Stimulated activated CD8-positive, alpha-beta memory T cell treated with anti-CD3 and anti-CD28 coated beads, Interleukin-7, amount 100 ng/mL, for 48 hours (primary cell): ENCODE results near the gene TGM3.

ENCODE experiments used
- DNase-seq, 2 donors: peaks; one replicate each; pipeline ENCODE4 v3.0.0-alpha.2; 2020; ENCODE audit warnings: low read depth in 1 of 2; ENCODE audit errors: extremely low read depth in 1 of 2

The TGM3 gene

DNA sequence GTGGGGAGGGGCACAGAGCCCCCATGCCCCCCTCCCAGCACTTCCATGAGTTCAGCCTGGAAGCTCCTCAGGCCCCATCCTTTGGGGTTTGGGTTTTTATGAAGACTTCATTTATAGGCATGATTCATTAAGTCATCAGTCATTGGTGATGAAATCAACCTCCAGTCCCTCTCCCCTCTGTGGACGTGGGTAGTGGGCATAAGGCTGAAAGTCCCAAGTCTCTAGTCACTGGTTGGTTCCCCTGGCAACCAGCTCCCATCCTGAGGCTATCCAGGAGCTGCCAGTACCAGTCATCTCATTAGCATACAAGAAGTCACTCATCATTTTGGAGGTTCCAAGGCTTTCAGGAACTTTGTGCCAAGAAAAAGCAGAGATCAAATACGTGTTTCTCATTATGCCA lies 9.2 kb downstream of the TGM3 start:
- no peak for DNase-seq

DNA sequence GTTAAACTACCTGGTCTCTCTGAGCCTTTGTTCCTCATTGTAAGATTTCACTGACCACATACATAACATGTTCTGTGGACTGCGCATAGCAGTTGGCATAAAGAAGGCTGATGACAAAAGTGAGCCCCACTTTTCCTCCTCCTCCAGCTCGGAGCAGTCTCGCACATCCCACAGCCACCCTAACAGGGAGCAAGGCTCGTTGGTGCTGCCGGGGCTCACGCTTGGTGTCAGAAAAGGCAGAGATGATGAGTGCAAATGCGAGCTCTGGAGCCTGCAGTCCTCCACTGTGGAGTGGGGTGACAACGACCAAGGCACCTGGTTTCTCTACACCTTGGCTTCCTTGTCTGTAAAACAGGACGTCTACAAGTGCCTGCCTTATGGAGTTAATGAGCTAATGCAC lies 9.7 kb downstream of the TGM3 start:
- no peak for DNase-seq

DNA sequence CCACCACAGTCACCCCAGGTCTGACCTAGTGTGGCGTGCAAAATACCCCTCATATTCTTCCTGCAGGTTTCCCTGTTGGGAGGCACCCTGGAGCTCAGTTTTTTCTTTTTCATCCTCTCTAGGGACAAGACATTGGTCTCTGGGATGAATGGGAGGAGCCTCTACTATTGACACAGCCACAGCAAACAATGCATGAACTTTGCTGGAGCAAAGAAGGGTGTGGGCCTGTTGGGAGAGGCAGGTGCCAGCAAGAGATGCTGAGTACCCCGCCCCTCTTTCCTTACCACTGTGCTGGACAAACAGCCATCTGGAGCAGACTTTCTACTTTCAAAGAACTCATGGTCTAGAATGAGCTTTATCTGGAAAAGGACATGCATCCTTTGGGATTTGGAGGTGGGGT lies 10.1 kb downstream of the TGM3 start:
- no peak for DNase-seq

DNA sequence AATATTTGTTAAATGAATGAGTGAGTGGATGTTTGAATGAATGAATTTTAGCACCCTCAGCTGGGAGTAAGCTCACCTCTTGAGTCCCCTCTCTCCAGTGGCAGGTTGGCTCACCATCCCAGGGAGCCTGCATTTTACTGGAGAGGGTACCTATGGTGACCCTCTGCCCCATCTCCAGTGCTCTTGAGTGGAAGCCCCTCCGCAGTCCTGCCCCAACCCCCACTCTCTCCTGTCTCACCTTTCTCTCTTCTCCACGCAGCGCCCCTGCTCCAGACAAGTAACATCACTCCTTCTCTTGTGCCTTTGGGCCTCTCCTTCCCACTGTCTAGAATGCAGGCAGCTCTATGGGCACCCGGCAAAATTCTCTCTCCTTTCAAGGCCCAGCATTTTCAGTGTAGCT lies 11.3 kb downstream of the TGM3 start:
- DNase-seq: no peak

DNA sequence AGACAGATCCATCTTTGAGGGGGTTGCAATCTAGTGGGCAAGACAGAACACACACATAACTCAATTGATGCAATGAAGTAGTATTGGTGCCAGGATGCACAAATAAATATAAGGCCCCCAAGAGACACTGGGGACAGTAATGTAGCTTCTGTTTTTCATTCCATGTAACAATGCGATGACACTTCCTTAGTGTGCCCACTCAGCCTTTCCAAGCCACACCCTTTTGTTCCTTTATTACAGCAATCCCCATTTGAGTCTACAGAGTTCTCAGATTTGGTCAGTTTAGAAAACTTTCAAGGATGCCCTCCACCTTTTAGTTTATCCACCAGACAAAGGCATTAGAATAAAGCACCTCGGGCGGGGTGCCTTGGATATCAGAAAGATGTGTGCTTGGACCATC lies 15.5 kb downstream of the TGM3 start:
- no peak for DNase-seq

DNA sequence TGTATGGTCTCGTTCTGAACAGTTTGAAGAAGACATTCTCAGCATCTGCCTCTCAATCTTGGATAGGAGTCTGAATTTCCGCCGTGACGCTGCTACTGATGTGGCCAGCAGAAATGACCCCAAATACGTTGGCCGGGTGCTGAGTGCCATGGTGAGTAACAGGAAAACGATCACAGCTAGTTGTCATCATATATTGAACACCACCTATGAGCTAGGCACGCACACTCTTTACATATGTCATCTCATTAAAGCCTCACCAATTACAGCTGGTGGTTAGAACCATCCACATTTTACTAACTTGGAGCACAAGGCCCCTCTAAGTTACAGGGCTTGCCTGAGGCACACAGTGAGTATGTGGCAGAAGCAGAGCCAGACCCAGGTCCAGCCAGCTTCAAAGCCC lies 17.1 kb downstream of the TGM3 start:
- DNase-seq: no peak

DNA sequence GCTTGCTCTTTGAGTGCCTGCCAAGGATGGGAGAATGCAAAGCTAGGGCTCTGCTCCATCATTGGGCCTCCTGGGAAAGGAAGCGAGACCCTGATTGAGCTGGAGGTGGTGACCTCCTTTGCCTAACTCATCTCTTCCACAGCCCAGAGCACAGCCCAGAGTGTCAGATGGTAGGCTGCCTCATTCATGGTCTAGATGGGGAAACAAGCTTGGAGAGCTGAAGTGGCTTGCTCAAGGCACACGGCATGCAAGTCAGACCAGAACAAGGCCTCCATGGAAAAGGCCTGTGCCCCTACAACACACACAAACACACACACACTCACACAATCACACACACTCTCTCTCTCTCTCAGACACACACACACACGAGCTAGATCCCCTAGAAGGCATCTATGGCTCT lies 17.5 kb downstream of the TGM3 start:
- no peak for DNase-seq

DNA sequence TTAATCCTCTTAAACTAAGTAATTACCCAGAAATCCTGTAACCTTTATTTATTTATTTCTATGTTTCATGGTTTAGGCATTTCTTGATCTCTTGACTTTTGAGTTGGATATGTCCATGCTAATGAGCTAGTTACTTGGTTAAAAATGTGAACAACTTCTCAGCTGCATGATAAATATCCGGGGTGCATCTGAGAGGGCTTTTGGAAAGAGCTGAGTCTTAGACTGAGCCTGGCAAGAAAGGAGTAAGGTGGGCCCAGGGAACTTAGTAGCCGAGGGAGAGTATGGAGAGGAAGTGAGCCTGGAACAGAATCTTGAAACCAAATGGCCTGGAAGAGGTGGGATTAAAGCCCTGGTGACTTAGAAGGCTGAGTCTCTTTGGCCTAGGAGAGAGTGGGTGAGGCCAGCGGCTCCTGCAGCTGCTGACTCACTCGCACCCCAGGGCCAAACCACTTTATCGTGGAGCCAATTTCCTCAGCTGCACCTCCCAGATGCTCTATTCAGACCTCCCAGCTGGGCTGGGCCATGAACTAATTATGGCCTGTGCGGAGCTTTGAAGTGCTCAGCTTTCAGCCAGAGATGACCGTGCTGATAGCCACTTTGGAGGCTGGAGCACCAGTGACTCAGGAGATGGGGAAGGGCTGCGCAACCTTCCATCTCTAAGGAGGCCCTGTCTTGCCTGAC lies 19.1 kb downstream of the TGM3 start:
- DNase-seq: no peak

DNA sequence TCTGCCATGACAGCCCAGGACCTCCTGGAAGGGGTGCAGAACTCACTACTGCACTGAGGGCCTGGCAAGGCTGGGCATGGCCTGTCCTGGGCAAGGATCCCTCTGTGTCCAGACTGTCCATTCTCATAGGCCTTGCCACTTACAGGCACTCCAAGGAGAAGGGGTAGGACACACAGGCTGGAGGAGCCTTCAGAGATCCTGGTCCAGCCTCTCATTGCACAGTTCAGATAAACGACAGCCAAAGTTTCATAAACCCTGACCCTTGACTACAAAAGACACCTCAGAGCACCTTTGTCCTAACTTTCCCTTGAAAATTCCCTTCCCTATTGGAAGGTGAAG lies 19.6 kb downstream of the TGM3 start:
- DNase-seq: no peak

DNA sequence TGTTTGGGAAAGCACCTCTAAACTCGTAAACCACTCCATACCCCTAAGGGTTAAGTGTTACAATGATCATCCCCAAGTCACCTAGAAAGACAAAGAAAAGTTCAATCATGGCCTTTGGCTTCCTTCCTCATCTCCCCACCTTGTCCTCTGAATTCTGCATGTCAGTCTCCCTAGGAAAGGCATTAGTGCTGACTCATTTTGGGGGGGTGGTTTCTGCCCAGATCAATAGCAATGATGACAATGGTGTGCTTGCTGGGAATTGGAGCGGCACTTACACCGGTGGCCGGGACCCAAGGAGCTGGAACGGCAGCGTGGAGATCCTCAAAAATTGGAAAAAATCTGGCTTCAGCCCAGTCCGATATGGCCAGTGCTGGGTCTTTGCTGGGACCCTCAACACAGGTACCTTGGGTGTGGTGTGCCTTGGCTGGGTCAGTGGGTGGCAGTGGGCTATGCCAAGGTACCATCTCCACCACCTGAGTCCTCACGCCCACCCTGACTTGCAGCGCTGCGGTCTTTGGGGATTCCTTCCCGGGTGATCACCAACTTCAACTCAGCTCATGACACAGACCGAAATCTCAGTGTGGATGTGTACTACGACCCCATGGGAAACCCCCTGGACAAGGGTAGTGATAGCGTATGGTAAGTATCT lies 21.2 kb downstream of the TGM3 start:
- no peak for DNase-seq

DNA sequence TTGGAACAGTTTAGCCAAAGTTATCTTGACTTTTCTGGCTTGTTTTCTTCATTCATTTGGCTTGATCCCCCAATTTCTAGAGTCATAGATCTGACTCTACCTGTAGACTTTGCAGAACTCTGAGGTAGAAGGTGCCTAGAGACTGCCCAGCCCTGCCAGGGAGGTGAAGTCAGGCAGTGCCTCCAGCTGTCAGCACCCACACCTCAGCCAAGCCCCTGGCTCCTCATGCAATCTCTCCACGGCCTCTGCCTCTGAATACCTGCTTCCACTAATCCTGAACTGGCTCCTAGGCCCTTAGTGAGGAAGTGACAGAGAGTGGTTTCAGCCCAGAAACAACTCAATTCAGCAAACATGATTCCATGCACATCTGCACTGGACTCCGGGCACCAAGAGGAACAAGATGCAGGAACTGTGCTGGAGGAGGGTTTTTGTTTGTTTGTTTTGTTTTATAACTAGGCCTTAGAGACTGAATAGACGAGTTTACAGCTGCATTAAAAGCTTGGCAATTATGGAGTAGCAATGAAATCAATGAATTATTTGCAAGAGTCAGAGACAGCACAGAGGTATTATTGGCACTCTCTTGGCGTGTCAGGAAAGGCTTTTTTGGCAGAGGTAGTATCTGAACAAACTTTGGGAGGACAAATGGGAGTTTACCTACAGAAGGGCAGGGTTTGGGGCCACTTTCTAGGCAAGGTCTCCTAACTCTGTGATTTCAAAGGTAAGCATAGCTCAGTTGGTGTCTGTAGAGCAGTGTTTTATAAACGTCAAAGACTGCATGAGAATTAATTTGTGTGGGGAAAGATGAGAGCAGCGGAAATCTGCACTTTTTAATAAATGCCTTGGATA lies 25.2 kb downstream of the TGM3 start:
- no peak for DNase-seq

DNA sequence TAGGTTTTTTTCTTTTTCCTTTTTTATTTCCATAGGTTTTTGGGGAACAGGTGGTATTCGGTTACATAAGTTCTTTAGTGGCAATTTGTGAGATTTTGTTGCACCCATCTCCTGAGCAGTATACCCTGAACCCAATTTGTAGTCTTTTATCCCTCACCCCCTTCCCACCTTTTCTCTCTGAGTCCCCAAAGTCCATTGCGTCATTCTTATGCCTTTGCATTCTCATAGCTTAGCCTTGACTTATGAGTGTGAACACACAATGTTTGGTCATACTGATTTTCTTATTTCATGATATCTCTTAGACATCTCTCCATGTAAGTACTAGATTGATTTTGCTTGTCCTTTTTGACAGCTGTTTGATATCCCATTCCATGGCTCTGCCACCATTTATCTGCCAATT lies 27.2 kb downstream of the TGM3 start:
- DNase-seq: no peak

DNA sequence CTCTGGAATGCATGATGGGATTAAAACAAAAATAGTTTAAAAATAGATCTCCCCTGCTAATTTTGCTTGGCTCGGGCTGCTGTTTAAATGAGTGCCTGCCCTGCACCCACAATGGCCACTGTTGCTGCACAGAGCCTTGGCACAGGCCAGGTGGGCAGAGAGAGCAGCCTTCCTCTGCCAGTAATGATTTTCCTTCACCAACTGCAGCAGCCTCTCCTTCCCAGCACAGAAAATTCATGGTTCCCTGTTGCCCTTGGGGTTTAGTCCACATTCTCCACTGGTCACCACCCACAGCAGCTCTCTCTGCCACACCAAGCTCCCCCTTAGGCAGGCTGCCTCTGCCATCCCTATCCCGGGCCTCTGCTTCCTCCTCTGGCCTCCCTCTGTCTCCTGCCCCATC lies 30.2 kb downstream of the TGM3 start:
- no peak for DNase-seq

DNA sequence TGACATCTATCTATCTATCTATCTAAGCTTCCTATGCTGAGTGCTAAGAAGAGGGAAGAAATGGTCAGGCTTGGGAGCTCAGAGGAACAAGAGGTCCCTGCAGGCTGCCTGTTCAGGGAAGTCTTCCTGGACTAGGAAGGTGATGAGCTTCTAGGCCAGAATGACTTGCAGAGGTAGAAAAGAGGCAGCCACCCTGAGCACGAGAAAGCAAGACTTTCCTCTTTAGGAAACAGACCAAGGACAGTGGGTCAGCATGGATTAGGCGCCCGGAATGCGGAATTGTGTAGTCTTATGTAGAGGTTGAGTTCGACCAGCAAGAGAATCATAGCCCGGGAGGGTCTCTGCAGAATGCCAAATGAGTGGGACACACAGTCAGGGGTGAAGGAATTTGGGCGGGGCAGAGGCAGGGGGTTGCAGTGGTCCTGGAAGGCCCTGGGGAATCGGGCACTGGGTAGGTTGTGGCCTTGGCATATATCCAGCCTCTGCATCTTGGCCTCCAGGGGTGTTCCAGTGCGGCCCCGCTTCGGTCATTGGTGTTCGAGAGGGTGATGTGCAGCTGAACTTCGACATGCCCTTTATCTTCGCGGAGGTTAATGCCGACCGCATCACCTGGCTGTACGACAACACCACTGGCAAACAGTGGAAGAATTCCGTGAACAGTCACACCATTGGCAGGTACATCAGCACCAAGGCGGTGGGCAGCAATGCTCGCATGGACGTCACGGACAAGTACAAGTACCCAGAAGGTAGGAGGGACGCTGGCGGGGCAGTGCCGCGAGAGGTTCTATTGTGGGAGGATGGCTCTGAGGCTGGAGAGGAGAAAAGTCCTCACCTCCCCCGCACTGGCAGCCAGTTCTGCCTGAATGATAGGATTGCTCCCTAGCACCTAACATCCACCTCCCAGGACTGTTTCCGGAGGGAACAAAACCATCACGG lies 32.1 kb downstream of the TGM3 start:
- DNase-seq: no peak

DNA sequence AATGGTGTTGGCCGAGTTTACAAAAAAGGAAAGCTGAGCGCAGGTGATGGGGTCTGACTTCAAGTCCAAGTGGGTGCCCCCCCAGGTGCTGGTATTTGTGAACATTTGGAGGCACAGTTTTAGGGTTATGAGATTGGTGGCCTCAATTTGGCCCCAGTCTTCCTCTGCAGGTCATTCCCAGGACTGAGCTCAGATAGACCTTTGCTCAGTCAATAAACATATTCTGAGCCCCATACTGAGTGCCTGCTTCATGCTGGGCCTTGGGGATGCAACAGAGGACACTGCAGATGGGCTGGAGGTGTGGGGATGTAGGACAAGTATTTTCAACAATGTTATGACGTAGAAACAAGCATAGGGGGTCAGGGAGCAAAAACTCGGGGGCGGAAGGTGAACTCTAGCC lies 33.5 kb downstream of the TGM3 start:
- no peak for DNase-seq

DNA sequence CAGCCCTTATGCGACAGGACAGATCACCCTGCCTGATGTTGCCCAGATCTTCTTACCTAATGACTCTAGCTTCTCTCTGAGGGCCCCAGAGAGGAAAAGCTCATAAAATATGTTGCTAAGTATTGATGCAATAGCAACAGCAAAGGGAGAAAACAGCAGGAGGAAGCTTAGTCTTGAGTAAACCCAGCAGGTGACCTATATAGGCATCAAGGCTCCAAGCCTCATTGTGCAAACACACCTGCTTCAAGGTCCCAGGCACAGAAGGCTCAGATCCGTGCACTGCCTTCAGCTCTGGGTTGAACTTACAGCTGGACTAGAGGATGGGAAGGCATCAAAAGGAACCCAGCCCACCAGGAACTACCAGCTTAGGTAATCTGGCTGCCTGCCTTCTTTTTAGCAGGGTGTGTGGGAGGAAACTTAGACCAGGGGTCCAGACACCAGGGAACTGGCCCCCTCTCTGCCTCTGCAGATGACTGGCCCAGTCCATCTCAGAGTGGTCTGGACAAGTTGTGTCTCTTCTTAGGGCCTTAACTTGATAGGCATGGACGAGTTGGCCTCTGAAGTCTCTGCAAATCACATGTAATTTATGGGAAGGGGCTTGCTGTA lies 34.4 kb downstream of the TGM3 start:
- DNase-seq: no peak

DNA sequence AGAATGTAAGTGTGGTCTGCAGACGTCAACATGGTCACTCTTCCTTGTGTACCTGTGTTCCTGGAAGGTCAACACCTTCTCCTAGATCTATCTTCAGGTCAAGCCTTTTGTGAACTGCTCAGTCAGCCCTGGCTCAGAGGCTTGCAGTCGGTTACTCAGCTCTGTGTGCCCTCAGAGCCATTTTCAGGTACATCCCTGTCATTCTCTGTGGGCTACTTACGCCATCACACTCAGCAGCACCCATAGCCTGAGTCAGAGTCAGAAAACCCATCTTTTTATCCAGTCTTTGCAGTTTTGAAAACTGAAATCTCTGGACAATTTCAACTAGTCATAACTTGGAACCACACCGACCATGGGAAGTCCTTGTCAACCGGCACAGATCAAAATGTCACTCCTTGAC lies 35.3 kb downstream of the TGM3 start:
- no peak for DNase-seq

DNA sequence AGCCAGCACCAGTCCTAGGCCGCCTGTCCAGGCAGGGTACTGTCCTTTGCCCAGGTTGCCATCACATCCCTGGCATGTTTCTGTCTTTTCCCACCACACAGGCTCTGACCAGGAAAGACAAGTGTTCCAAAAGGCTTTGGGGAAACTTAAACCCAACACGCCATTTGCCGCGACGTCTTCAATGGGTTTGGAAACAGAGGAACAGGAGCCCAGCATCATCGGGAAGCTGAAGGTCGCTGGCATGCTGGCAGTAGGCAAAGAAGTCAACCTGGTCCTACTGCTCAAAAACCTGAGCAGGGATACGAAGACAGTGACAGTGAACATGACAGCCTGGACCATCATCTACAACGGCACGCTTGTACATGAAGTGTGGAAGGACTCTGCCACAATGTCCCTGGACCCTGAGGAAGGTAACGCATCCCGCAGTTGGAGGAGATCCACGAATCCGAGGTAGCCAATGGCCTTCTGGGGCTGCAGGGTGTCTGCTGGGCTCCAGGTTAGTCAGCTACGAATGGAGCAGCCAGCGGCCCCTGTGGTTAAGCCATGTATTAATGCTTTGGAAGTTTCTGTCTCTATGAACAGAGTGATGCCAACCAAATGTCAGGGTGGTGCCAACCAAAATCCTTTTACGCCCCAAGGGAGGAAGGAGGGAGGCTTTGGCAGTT lies 36.2 kb downstream of the TGM3 start:
- no peak for DNase-seq

DNA sequence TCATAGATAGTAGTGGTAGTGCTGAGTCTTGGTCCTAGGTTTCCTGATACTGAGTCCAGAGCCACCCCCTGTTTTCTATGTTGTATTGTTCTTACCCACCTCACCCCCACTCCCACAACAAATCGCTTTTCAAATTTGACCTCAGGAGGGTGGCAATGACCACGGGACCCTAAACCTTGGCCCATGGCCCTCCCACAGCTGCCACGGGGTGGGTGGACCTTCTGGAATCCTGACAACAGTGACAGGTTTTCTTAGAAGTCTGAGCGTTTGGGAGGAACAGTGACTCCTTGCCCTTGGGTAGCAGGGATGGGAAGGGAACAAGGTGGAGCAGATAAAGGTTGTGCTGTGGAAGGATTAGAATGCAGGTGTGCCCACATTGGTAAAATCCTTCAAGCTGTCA lies 36.9 kb downstream of the TGM3 start:
- DNase-seq: no peak

DNA sequence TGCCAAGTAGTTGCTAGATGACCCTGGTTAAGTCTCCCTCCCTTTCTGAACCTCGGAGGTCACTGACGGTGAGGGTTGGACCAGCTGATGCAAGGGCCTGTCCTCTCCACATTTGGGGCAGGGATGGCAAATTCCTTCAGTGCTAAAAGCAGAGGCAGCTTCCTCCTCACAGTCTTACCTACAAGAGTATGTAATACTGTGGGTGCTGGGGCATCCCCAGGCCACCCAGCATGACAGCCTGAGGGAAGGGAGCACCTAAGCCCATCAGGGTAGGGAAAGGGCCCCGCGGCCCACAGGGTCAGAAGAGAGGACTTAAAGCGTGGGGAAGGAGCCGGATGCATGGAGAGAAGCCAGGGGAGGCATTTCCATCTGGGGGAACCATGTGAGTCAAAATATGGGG lies 38.0 kb downstream of the TGM3 start:
- DNase-seq: no peak
